HG03354 (cell line): ENCODE data around the gene MBNL3.
"Not testable (repeated sequence)": the region's sequence is repeated elsewhere in the genome, so short reads cannot be mapped to it uniquely, and the experiment has no call there.

Experiments used
- ATAC-seq: cut with Tn5 transposase; IDR thresholded peaks from one replicate; pipeline ENCODE4 v1.9.1; 2021; ENCODE audit warnings: mild to moderate bottlenecking; ENCODE audit not compliant: unreplicated experiment, poor library complexity, severe bottlenecking

MBNL3 gene

GRCh38 chrX:132481449-132481848, 7.4 kb downstream of the MBNL3 start:
- no peak for ATAC-seq

- peak; percentile 93 for ATAC-seq
Measured at GRCh38 chrX:132480581-132481203, 8.1 kb downstream of the MBNL3 start.

GRCh38 chrX:132474544-132475248, 14.1 kb downstream of the MBNL3 start:
- no peak for ATAC-seq

GRCh38 chrX:132472397-132472796, 16.4 kb downstream of the MBNL3 start:
- no peak for ATAC-seq

GRCh38 chrX:132470831-132471230, 18.0 kb downstream of the MBNL3 start:
- no peak for ATAC-seq

- ATAC-seq: no peak
Measured at GRCh38 chrX:132470179-132470578, 18.7 kb downstream of the MBNL3 start.

GRCh38 chrX:132468454-132468853, 20.4 kb downstream of the MBNL3 start:
- no peak for ATAC-seq

GRCh38 chrX:132467989-132468388, 20.8 kb downstream of the MBNL3 start:
- no peak for ATAC-seq

GRCh38 chrX:132467026-132467425, 21.8 kb downstream of the MBNL3 start:
- no peak for ATAC-seq

GRCh38 chrX:132463411-132463810, 25.4 kb downstream of the MBNL3 start:
- no peak for ATAC-seq

- no peak for ATAC-seq
Measured at GRCh38 chrX:132461886-132462285, 27.0 kb downstream of the MBNL3 start.

- no peak for ATAC-seq
Measured at GRCh38 chrX:132452911-132453550, 35.8 kb downstream of the MBNL3 start.

- not testable (repeated sequence) for ATAC-seq
Measured at GRCh38 chrX:132445909-132446308, 42.9 kb downstream of the MBNL3 start.

GRCh38 chrX:132444936-132445335, 43.9 kb downstream of the MBNL3 start:
- no peak for ATAC-seq

- no peak for ATAC-seq
Measured at GRCh38 chrX:132443196-132444135, 45.4 kb downstream of the MBNL3 start.

GRCh38 chrX:132442691-132443090, 46.1 kb downstream of the MBNL3 start:
- ATAC-seq: no peak

GRCh38 chrX:132435222-132435621, 53.6 kb downstream of the MBNL3 start:
- ATAC-seq: no peak

GRCh38 chrX:132433551-132433950, 55.3 kb downstream of the MBNL3 start:
- ATAC-seq: no peak

- no peak for ATAC-seq
Measured at GRCh38 chrX:132433001-132433400, 55.8 kb downstream of the MBNL3 start.

GRCh38 chrX:132428896-132429295, 59.9 kb downstream of the MBNL3 start:
- no peak for ATAC-seq
